Common myeloid progenitor, CD34-positive (primary cell): ENCODE measurements around the gene GFRA1.

Source experiments
- CTCF ChIA-PET: fragments of 350-600 bp; sonication (Branson Sonifier 250); formaldehyde crosslinking; loops from one replicate; lab custom pipeline; 2021; ENCODE audit warnings: antibody characterized with exemption; lab: Charles Lee
- POLR2A ChIA-PET: fragments of 350-600 bp; sonication (Branson Sonifier 250); formaldehyde crosslinking; loops from one replicate; lab custom pipeline; 2021; ENCODE audit warnings: antibody characterized with exemption; lab: Charles Lee
- DNase-seq, 3 donors: peaks; one replicate each; pipeline versions ENCODE4 v3.0.0 to v3.0.0-alpha.2; 2013
- H3K27ac ChIP-seq, 2 experiments: 1 replicate in 1 of 2; 2 replicates in 1 of 2; pipeline ENCODE4 v1.7.0; 2013; ENCODE audit warnings: inconsistent platforms in 2 of 2, low read length in 2 of 2, mild to moderate bottlenecking in 2 of 2, low read depth in 1 of 2, moderate library complexity in 1 of 2; ENCODE audit not compliant: severe bottlenecking in 2 of 2, insufficient read depth in 1 of 2, poor library complexity in 1 of 2
- H3K27me3 ChIP-seq, 5 experiments: replicated peaks in 2 of 5; 1 replicate in 3 of 5; 2 replicates in 2 of 5; pipeline versions ENCODE4 v1.6.1 to v1.7.0; 2013; ENCODE audit warnings: low read length in 4 of 5, mild to moderate bottlenecking in 2 of 5, moderate library complexity in 2 of 5, inconsistent platforms in 1 of 5; ENCODE audit not compliant: insufficient read depth in 5 of 5, control insufficient read depth in 4 of 5
- H3K36me3 ChIP-seq, 4 experiments: 1 replicate in 2 of 4; 2 replicates in 2 of 4; pipeline versions ENCODE4 v1.6.1 to v1.7.0; 2013; ENCODE audit warnings: low read length in 3 of 4, control low read depth in 1 of 4, mild to moderate bottlenecking in 1 of 4; ENCODE audit not compliant: control insufficient read depth in 4 of 4, insufficient read depth in 4 of 4
- H3K4me1 ChIP-seq, 4 experiments: 1 replicate in 3 of 4; 2 replicates in 1 of 4; pipeline versions ENCODE4 v1.6.1 to v1.7.1; 2013; ENCODE audit warnings: low read length in 3 of 4, mild to moderate bottlenecking in 3 of 4, control low read depth in 1 of 4, inconsistent platforms in 1 of 4, moderate library complexity in 1 of 4; ENCODE audit not compliant: control insufficient read depth in 4 of 4, insufficient read depth in 4 of 4; ENCODE audit errors: control extremely low read depth in 1 of 4
- H3K4me3 ChIP-seq, 7 experiments: 1 replicate in 4 of 7; 2 replicates in 3 of 7; pipeline versions ENCODE4 v1.5.1 to v1.7.0; 2013; ENCODE audit warnings: mild to moderate bottlenecking in 7 of 7, low read length in 6 of 7, moderate library complexity in 6 of 7, inconsistent platforms in 2 of 7, low read depth in 2 of 7, control low read depth in 1 of 7; ENCODE audit not compliant: insufficient read depth in 4 of 7, control insufficient read depth in 1 of 7; ENCODE audit errors: extremely low read depth in 1 of 7
- H3K9me3 ChIP-seq, 5 experiments: 1 replicate in 4 of 5; 2 replicates in 1 of 5; pipeline versions ENCODE4 v1.6.1 to v1.7.1; 2013; ENCODE audit warnings: low read length in 4 of 5, mild to moderate bottlenecking in 2 of 5, inconsistent platforms in 1 of 5, low read depth in 1 of 5, moderate library complexity in 1 of 5; ENCODE audit not compliant: control insufficient read depth in 4 of 5, insufficient read depth in 2 of 5; ENCODE audit errors: control extremely low read depth in 1 of 5
- WGBS: methylation state at CpG from one replicate; pipeline ENCODE4 v1.1.5; 2013; ENCODE audit not compliant: insufficient coverage; 5-methylcytosine and 5-hydroxymethylcytosine counted together

The GFRA1 gene

GRCh38 chr10:116029826-116030225 lies 243.2 kb downstream of the GFRA1 start:
- Histone ChIP-seq H3K4me3 (no peak overlapping the region), H3K4me1 (no peaks in the 10 kb centered on the region), H3K36me3 (no peaks in the 10 kb centered on the region), H3K9me3 (peaks cover 0 to 4% (median 0%) of the 10 kb centered on the region in 5 experiments), H3K27me3 (no peaks in the 10 kb centered on the region), H3K27ac (no peak overlapping the region)
- POLR2A ChIA-PET: no interaction called here
- CTCF ChIA-PET: no interaction called here
- 90% methylated on average over 4 of the region's 4 CpGs for WGBS
- no peak for DNase-seq

GRCh38 chr10:116027355-116027754 lies 245.7 kb downstream of the GFRA1 start:
- no peaks in the 10 kb centered on the region for H3K27me3 ChIP-seq
- no peak overlapping the region for H3K4me3 ChIP-seq
- CTCF ChIA-PET: interaction anchor here (1.8 kb wide), 1 partner anchor 260 kb away, joined by 6 read pairs; no protein-coding TSS in a partner anchor
- WGBS: 86% methylated on average over 5 of the region's 6 CpGs
- H3K36me3 ChIP-seq: no peaks in the 10 kb centered on the region
- no peak for DNase-seq
- H3K27ac ChIP-seq: no peak overlapping the region
- POLR2A ChIA-PET: no interaction called here
- no peaks in the 10 kb centered on the region for H3K4me1 ChIP-seq
- H3K9me3 ChIP-seq: peaks cover 0 to 2% (median 0%) of the 10 kb centered on the region in 5 experiments

- POLR2A ChIA-PET: no interaction called here
Measured at GRCh38 chr10:116026725-116027124, 246.3 kb downstream of the GFRA1 start.

GRCh38 chr10:116026315-116026714 lies 246.7 kb downstream of the GFRA1 start:
- H3K4me3 ChIP-seq: no peak overlapping the region
- POLR2A ChIA-PET: no interaction called here
- WGBS: no CpG with 5 or more reads among the region's 1 CpG
- CTCF ChIA-PET: interaction anchor here (1.8 kb wide), 1 partner anchor 261 kb away, joined by 6 read pairs; no protein-coding TSS in a partner anchor
- H3K27ac ChIP-seq: no peak overlapping the region
- DNase-seq: peak in 2 of 3 donors; percentile 2 to 4
- no peaks in the 10 kb centered on the region for H3K9me3 ChIP-seq
- no peaks in the 10 kb centered on the region for H3K36me3 ChIP-seq
- no peaks in the 10 kb centered on the region for H3K27me3 ChIP-seq
- no peaks in the 10 kb centered on the region for H3K4me1 ChIP-seq

More at GRCh38 chr10:116026725-116027124, 246.3 kb downstream of the GFRA1 start:
- Histone ChIP-seq H3K9me3 (no peaks in the 10 kb centered on the region), H3K27me3 (no peaks in the 10 kb centered on the region), H3K4me1 (no peaks in the 10 kb centered on the region), H3K4me3 (no peak overlapping the region), H3K36me3 (no peaks in the 10 kb centered on the region), H3K27ac (no peak overlapping the region)
- 100% methylated on average over 1 of the region's 6 CpGs for WGBS
- CTCF ChIA-PET: interaction anchor here (1.8 kb wide), 1 partner anchor 261 kb away, joined by 6 read pairs; no protein-coding TSS in a partner anchor
- no peak for DNase-seq

GRCh38 chr10:116024271-116024878 lies 248.6 kb downstream of the GFRA1 start:
- WGBS: 83% methylated on average over 1 of the region's 3 CpGs

GRCh38 chr10:116017405-116017804 lies 255.6 kb downstream of the GFRA1 start:
- CTCF ChIA-PET: interaction anchor here (1.3 kb wide), 1 partner anchor 10 kb away, joined by 4 read pairs; no protein-coding TSS in a partner anchor
- Histone ChIP-seq H3K36me3 (no peaks in the 10 kb centered on the region), H3K9me3 (peaks cover 0 to 2% (median 0%) of the 10 kb centered on the region in 5 experiments), H3K27me3 (no peaks in the 10 kb centered on the region), H3K4me1 (no peaks in the 10 kb centered on the region), H3K27ac (no peak overlapping the region), H3K4me3 (no peak overlapping the region)
- WGBS: 30% methylated on average over 1 of the region's 2 CpGs
- DNase-seq: no peak
- POLR2A ChIA-PET: no interaction called here

More at GRCh38 chr10:116024271-116024878, 248.6 kb downstream of the GFRA1 start:
- H3K36me3 ChIP-seq: no peaks in the 10 kb centered on the region
- POLR2A ChIA-PET: no interaction called here
- no peak overlapping the region for H3K27ac ChIP-seq
- H3K4me1 ChIP-seq: no peaks in the 10 kb centered on the region
- DNase-seq: no peak
- H3K4me3 ChIP-seq: no peak overlapping the region
- H3K27me3 ChIP-seq: no peaks in the 10 kb centered on the region
- CTCF ChIA-PET: interaction anchor here (1.2 kb wide), 1 partner anchor 24 kb away, joined by 5 read pairs; no protein-coding TSS in a partner anchor
- H3K9me3 ChIP-seq: no peaks in the 10 kb centered on the region

- H3K4me1 ChIP-seq: no peaks in the 10 kb centered on the region
- peaks cover 0 to 2% (median 0%) of the 10 kb centered on the region in 5 experiments for H3K9me3 ChIP-seq
- no peaks in the 10 kb centered on the region for H3K27me3 ChIP-seq
- CTCF ChIA-PET: no interaction called here
- H3K27ac ChIP-seq: no peak overlapping the region
- POLR2A ChIA-PET: no interaction called here
- no peaks in the 10 kb centered on the region for H3K36me3 ChIP-seq
- WGBS: 93% methylated on average over 2 of the region's 7 CpGs
- no peak for DNase-seq
- H3K4me3 ChIP-seq: no peak overlapping the region
Measured at GRCh38 chr10:116015583-116016333, 257.2 kb downstream of the GFRA1 start.
